H9 (cell line): ENCODE results near the gene AVL9. TPM values are rescaled to one million over a fixed set of nuclear protein-coding genes. Genes with fewer than 3 reads are reported as not detected.

Source experiments
- DNase-seq: peaks from one replicate; pipeline ENCODE4 v3.0.0-alpha.2; 2017
- H2AFZ ChIP-seq: one replicate; pipeline ENCODE4 v1.6.1; 2013; ENCODE audit warnings: mild to moderate bottlenecking, low read length, control low read depth, moderate library complexity
- H2AK5ac ChIP-seq: 2 replicates; pipeline ENCODE4 v1.6.1; 2013; ENCODE audit warnings: low read length, control low read depth, mixed read lengths; ENCODE audit not compliant: insufficient read length
- H2BK120ac ChIP-seq: one replicate; pipeline ENCODE4 v1.6.1; 2013; ENCODE audit warnings: low read depth, mild to moderate bottlenecking, low read length, control low read depth, inconsistent platforms; ENCODE audit not compliant: poor library complexity, severe bottlenecking
- H2BK12ac ChIP-seq: 2 replicates; pipeline ENCODE4 v1.6.1; 2013; ENCODE audit warnings: low read length, control low read depth, mixed read lengths, low read depth; ENCODE audit not compliant: insufficient read length
- H2BK15ac ChIP-seq: 2 replicates; pipeline ENCODE4 v1.6.1; 2013; ENCODE audit warnings: low read depth, low read length, control low read depth
- H2BK20ac ChIP-seq: one replicate; pipeline ENCODE4 v1.6.1; 2013; ENCODE audit warnings: low read depth, mild to moderate bottlenecking, low read length, control low read depth, inconsistent platforms; ENCODE audit not compliant: poor library complexity, severe bottlenecking
- H2BK5ac ChIP-seq: 2 replicates; pipeline ENCODE4 v1.6.1; 2013; ENCODE audit warnings: low read length, control low read depth, mixed read lengths; ENCODE audit not compliant: insufficient read length
- H3K14ac ChIP-seq: 2 replicates; pipeline ENCODE4 v1.6.1; 2013; ENCODE audit warnings: low read length, control low read depth; ENCODE audit not compliant: insufficient read depth
- H3K18ac ChIP-seq: 2 replicates; pipeline ENCODE4 v1.6.1; 2013; ENCODE audit warnings: low read depth, mild to moderate bottlenecking, mixed read lengths, low read length, control low read depth; ENCODE audit not compliant: insufficient read length
- H3K23ac ChIP-seq: 2 replicates; pipeline ENCODE4 v1.6.1; 2013; ENCODE audit warnings: low read length, control low read depth, mixed read lengths, low read depth; ENCODE audit not compliant: insufficient read length
- H3K23me2 ChIP-seq: 2 replicates; pipeline ENCODE4 v1.6.1; 2013; ENCODE audit warnings: low read depth, mild to moderate bottlenecking, mixed read lengths, low read length, control low read depth; ENCODE audit not compliant: insufficient read length, poor library complexity, severe bottlenecking
- H3K27ac ChIP-seq: 2 replicates; pipeline ENCODE4 v1.5.1; 2013; ENCODE audit warnings: low read length, control low read depth, mixed read lengths, low read depth; ENCODE audit not compliant: insufficient read length
- H3K27me3 ChIP-seq: 2 replicates; pipeline ENCODE4 v1.6.1; 2013; ENCODE audit warnings: low read length, control low read depth, inconsistent platforms; ENCODE audit not compliant: insufficient read depth
- H3K4ac ChIP-seq: 2 replicates; pipeline ENCODE4 v1.6.1; 2013; ENCODE audit warnings: low read depth, mild to moderate bottlenecking, control low read depth, inconsistent platforms, low read length, moderate library complexity
- H3K4me1 ChIP-seq: 2 replicates; pipeline ENCODE4 v1.6.1; 2013; ENCODE audit warnings: low read length, control low read depth, inconsistent platforms; ENCODE audit not compliant: insufficient read depth
- H3K4me2 ChIP-seq: 2 replicates; pipeline ENCODE4 v1.6.1; 2013; ENCODE audit warnings: low read length, control low read depth, mixed read lengths; ENCODE audit not compliant: insufficient read length, insufficient read depth
- H3K56ac ChIP-seq: 2 replicates; pipeline ENCODE4 v1.6.1; 2013; ENCODE audit warnings: low read depth, mild to moderate bottlenecking, mixed read lengths, low read length, control low read depth; ENCODE audit not compliant: insufficient read length
- H3K79me1 ChIP-seq: 2 replicates; pipeline ENCODE4 v1.6.1; 2013; ENCODE audit warnings: low read depth, mild to moderate bottlenecking, moderate library complexity, low read length, control low read depth, inconsistent platforms; ENCODE audit not compliant: insufficient read depth, poor library complexity, severe bottlenecking
- H3K79me2 ChIP-seq: 2 replicates; pipeline ENCODE4 v1.6.1; 2013; ENCODE audit warnings: low read length, control low read depth, inconsistent platforms; ENCODE audit not compliant: insufficient read depth
- H3K9ac ChIP-seq: 2 replicates; pipeline ENCODE4 v1.6.1; 2013; ENCODE audit warnings: low read length, control low read depth, mixed read lengths; ENCODE audit not compliant: insufficient read length; ENCODE audit errors: extremely low read depth
- H3K9me3 ChIP-seq: one replicate; pipeline ENCODE4 v1.6.1; 2013; ENCODE audit warnings: low read depth, low read length, inconsistent platforms; ENCODE audit not compliant: control insufficient read depth
- H3T11ph ChIP-seq: one replicate; pipeline ENCODE4 v1.6.1; 2013; ENCODE audit warnings: mild to moderate bottlenecking, low read length, control low read depth, inconsistent platforms
- H4K20me1 ChIP-seq: one replicate; pipeline ENCODE4 v1.6.1; 2013; ENCODE audit not compliant: control insufficient read depth, insufficient read length, insufficient read depth
- H4K5ac ChIP-seq: 2 replicates; pipeline ENCODE4 v1.6.1; 2013; ENCODE audit warnings: low read depth, mild to moderate bottlenecking, mixed read lengths, low read length, control low read depth; ENCODE audit not compliant: insufficient read length
- H4K8ac ChIP-seq: replicated peaks from 2 replicates; pipeline ENCODE4 v1.6.1; 2013; ENCODE audit warnings: low read length, control low read depth, mixed read lengths, low read depth; ENCODE audit not compliant: insufficient read length
- H4K91ac ChIP-seq: 2 replicates; pipeline ENCODE4 v1.6.1; 2013; ENCODE audit warnings: low read depth, mild to moderate bottlenecking, moderate library complexity, mixed read lengths, low read length, control low read depth; ENCODE audit not compliant: insufficient read length
- H3K27ac Mint-ChIP-seq, 3 experiments: 2 replicates in 2 of 3; 3 replicates in 1 of 3; pipeline ENCODE4 v1.8.0; 2020 to 2021; ENCODE audit warnings: mixed read lengths in 3 of 3, mild to moderate bottlenecking in 1 of 3, moderate library complexity in 1 of 3
- H3K27me3 Mint-ChIP-seq: 2 replicates; pipeline ENCODE4 v1.8.0; 2021; ENCODE audit warnings: low read depth, mild to moderate bottlenecking, moderate library complexity, mixed read lengths
- H3K36me3 Mint-ChIP-seq, 3 experiments: 2 replicates in 2 of 3; 3 replicates in 1 of 3; pipeline ENCODE4 v1.8.0; 2020 to 2021; ENCODE audit warnings: low read depth in 3 of 3, mixed read lengths in 3 of 3; ENCODE audit not compliant: insufficient read depth in 1 of 3
- H3K4me1 Mint-ChIP-seq, 2 experiments: 2 replicates each; pipeline ENCODE4 v1.8.0; 2020; ENCODE audit warnings: mixed read lengths in 2 of 2
- H3K4me3 Mint-ChIP-seq, 2 experiments: 2 replicates in 1 of 2; 3 replicates in 1 of 2; pipeline ENCODE4 v1.8.0; 2020 to 2021; ENCODE audit warnings: mild to moderate bottlenecking in 2 of 2, mixed read lengths in 2 of 2, moderate library complexity in 1 of 2
- H3K9me3 Mint-ChIP-seq, 2 experiments: 2 replicates in 1 of 2; 3 replicates in 1 of 2; pipeline ENCODE4 v1.8.0; 2020; ENCODE audit warnings: mild to moderate bottlenecking in 2 of 2, mixed read lengths in 2 of 2, moderate library complexity in 1 of 2
- WGBS: extraction: QIAGEN DNeasy Blood & Tissue Kit; methylation state at CpG from one replicate; pipeline ENCODE4 v1.1.7; 2013; ENCODE audit warnings: missing lambda C conversion rate, low lambda C conversion rate, mixed read lengths; ENCODE audit not compliant: insufficient read length; ENCODE audit errors: extremely low coverage; 5-methylcytosine and 5-hydroxymethylcytosine counted together
- total RNA-seq: library from RNA; stranded (reverse); gene quantifications from 2 replicates; pipeline ENCODE4 v1.2.1, GENCODE V29; 2021
- TF ChIP-seq, protein P1 (sequence below): fragments of 200-600 bp; sonication (generic); conservative IDR thresholded peaks from 3 replicates; pipeline ENCODE4 v1.8.0; 2021; ENCODE audit warnings: antibody characterized with exemption, mild to moderate bottlenecking

The AVL9 gene
- total RNA-seq, 1 experiment from 2014 or later = 38.7 TPM

DNA sequence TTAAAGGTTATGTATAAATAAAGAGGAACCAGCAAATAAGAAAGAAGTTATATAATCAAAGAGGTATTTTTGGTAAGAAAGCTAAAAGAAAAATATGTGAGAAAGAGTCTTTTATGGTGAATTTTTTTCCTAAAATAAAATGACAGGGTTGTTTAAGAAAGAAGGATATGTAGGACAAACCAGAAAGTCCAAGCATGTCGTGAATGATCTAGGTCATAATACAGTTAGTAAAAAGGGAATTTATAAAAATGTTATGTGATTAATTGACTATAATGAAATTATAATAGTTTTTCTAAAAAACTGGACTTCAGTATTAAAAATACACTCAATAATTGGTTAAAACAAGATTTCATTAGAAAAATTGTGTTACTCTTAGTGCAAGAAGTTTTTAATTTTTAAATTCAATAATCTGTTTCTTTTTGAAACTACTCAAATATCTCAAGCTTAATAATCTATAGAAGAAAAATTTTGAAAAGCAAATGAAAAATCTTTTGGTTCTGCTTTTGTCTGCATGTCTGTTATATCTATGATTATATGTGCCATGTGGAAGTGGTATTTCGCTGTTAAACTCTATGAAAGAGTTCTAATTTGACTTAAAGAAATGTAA is 23.3 kb downstream of the AVL9 start:
- Mint-ChIP-seq H3K27ac (no peak overlapping the region), H3K36me3 (peaks cover 76 to 92% (median 82%) of the 10 kb centered on the region in 3 experiments), H3K4me1 (peaks cover 8 to 12% of the 10 kb centered on the region in 2 experiments), H3K9me3 (peaks cover 87 to 89% of the 10 kb centered on the region in 2 experiments), H3K4me3 (no peak overlapping the region), H3K27me3 (peaks cover 3% of the 10 kb centered on the region; the same call in 1 of the 2 replicates)
- no peaks in the 10 kb centered on the region for H3K27me3 ChIP-seq
- H4K20me1 ChIP-seq = no peaks in the 10 kb centered on the region
- H3K23ac ChIP-seq = no peak overlapping the region
- H2BK15ac ChIP-seq = no peak overlapping the region
- DNase-seq = no peak
- no peak overlapping the region for H2BK12ac ChIP-seq
- H3K14ac ChIP-seq = no peak overlapping the region
- no peak overlapping the region for H3K4me2 ChIP-seq
- H3K4me1 ChIP-seq = peaks cover 2% of the 10 kb centered on the region; the same call in 1 of the 2 replicates
- no peak overlapping the region for H4K5ac ChIP-seq
- H2BK120ac ChIP-seq = no peak overlapping the region
- no peak overlapping the region for H2AK5ac ChIP-seq
- H3K9me3 ChIP-seq = peaks cover 30% of the 10 kb centered on the region
- no peak overlapping the region for H3K27ac ChIP-seq
- no peak overlapping the region for H3K18ac ChIP-seq
- TF ChIP-seq, protein P1, sequence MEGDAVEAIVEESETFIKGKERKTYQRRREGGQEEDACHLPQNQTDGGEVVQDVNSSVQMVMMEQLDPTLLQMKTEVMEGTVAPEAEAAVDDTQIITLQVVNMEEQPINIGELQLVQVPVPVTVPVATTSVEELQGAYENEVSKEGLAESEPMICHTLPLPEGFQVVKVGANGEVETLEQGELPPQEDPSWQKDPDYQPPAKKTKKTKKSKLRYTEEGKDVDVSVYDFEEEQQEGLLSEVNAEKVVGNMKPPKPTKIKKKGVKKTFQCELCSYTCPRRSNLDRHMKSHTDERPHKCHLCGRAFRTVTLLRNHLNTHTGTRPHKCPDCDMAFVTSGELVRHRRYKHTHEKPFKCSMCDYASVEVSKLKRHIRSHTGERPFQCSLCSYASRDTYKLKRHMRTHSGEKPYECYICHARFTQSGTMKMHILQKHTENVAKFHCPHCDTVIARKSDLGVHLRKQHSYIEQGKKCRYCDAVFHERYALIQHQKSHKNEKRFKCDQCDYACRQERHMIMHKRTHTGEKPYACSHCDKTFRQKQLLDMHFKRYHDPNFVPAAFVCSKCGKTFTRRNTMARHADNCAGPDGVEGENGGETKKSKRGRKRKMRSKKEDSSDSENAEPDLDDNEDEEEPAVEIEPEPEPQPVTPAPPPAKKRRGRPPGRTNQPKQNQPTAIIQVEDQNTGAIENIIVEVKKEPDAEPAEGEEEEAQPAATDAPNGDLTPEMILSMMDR = no peak
- H3K56ac ChIP-seq = no peak overlapping the region
- no peak overlapping the region for H2AFZ ChIP-seq
- H2BK20ac ChIP-seq = no peak overlapping the region
- H3T11ph ChIP-seq = no peak overlapping the region
- H4K8ac ChIP-seq = no peak overlapping the region
- H2BK5ac ChIP-seq = no peak overlapping the region
- no peak overlapping the region for H4K91ac ChIP-seq
- no peaks in the 10 kb centered on the region for H3K23me2 ChIP-seq
- no peak overlapping the region for H3K4ac ChIP-seq
- H3K9ac ChIP-seq = no peak overlapping the region
- H3K79me1 ChIP-seq = peaks cover 4% of the 10 kb centered on the region
- H3K79me2 ChIP-seq = peaks cover 3% of the 10 kb centered on the region; the same call in 1 of the 2 replicates
- no CpG with 5 or more reads among the region's 2 CpGs for WGBS
